NCI-H2107 (cell line): Measurements from ENCODE around the gene IL18RAP.

Experiments
- DNase-seq: peaks from one replicate; lab custom pipeline; 2025; lab: John Stamatoyannopoulos, UW

The IL18RAP gene, protein sequence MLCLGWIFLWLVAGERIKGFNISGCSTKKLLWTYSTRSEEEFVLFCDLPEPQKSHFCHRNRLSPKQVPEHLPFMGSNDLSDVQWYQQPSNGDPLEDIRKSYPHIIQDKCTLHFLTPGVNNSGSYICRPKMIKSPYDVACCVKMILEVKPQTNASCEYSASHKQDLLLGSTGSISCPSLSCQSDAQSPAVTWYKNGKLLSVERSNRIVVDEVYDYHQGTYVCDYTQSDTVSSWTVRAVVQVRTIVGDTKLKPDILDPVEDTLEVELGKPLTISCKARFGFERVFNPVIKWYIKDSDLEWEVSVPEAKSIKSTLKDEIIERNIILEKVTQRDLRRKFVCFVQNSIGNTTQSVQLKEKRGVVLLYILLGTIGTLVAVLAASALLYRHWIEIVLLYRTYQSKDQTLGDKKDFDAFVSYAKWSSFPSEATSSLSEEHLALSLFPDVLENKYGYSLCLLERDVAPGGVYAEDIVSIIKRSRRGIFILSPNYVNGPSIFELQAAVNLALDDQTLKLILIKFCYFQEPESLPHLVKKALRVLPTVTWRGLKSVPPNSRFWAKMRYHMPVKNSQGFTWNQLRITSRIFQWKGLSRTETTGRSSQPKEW

DNA sequence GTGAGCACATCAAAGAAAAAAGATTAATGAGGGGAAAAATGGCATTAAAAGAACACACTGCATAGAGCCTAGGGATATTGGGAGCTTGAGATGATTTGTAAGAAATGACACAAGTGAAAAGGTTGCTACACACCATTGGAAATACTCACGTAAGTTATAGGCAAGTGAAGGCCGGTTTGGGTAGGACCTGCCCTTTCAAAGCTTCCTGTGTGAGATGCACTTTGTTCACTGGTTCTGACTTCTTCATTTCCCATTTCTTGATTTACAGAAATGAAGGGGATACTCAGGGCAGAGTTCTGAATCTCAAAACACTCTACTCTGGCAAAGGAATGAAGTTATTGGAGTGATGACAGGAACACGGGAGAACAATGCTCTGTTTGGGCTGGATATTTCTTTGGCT, at the start of gene IL18RAP:
IL18RAP (plus strand) TSS at position 251 of the 400 bp plus-strand sequence; CDS start at position 369, 118 bp downstream.
- DNase-seq, result no peak

DNA sequence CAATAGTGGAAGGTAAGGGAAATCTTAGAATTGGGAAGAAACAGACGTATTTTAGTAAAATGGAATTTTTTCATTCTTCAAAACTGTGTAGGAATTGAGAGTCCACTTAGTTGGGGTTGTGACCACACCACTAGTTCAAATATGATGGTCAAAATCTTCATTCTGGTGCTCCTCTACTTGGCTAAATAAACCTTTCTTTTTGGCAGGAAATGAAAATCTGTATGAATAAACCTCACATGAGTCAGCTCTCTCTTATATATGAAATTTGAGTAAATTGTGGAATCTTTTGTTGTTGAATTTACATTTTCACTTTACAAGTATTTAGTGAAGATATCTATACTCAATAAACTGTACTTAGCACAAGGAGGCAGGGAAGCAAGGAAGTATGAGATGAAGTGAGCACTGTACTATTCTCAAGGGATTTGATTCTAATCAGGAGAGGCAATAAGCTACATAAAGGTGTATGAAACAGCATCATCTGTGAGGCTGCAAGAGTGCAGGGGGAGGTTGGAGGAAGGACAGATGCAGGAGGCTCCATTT, 46.8 kb upstream of the IL18RAP start:
- no peak for DNase-seq

DNA sequence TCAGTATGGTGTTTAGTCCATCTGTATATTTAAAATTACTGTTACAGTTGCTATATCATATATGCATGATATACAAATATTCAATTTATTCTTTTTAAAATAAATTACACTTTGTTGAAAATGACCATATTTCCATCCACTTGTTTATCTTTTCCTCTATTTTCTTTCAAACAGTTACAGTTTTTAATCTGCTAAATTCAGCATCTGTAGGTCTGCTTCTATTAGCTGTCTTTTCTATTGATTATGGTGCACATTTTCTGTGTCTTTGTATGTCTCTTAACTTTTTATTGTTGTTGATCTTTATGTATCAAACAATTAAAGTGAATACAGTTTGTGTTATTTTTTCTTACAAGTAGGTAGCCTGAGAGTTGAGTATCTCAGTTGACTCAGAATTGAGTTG, 39.2 kb upstream of the IL18RAP start:
- DNase-seq, result no peak

DNA sequence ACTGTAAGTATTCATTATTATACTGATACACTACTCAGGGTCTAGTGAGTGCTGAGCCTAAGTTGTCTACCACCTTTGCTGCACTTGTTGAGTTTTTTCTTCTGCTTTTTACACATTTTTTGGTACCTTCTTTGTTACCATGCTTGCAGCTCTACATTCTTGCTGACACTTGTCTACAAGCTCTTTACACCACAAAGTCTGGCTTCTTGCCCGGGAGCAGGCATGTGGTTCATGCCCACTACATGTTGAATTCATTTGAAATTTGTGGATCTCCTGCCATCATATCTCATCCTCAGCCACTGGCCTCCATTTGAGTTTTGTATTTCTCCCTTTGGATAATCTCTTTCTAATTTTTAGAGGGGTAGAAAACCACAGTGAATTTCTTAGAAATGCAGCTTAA, 37.4 kb upstream of the IL18RAP start:
- DNase-seq, result no peak

DNA sequence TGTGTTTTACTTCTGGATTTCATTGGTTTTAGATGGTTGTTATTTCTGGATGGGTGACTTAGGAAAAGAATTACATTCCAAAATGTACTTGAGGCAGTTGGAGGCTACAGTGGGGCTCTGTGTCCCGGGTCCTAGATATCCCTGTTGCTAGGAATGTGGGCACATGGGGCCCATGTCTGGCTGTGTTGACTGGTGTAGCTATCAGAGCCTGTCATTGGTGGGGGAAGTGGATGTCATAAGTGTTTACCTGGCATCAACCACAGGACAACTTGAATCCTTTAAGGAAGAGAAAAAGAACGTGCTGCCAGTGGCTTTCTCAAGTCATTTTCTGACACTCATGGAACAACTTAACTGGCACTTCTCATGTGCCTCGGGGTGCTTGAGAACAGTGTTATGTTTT, 37.0 kb upstream of the IL18RAP start:
- DNase-seq, result no peak

DNA sequence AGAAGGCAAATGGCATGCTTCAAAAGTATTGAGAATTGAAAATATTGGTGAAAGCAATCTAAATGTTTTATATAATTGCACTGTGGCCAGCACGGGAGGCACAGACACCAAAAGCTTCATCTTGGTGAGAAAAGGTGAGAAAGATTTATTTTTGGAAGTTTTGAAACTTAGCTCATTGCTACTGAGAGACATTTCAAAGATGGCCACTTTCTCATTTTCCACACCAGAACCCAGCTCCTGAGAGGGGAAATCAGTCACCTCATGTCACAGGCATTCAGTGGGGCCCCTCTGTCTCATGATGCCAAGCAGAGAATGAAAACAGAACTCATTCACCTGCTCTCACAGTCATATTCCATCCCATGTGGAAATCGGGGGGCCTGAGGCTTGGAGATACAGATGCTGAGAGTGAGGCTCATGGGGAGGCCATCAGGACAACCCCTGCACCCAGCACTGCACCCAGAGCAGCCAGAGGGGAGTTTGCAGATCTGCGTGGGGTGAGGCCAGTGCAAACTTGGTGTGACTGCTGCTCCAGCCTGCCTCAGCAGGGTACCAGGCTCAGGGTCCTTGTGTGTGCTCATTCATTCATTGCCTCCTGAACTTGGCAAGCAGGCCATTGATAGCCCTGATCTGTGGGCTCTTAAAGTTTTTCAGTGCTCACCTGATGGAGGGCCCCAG, 36.0 kb upstream of the IL18RAP start:
- DNase-seq, result no peak

DNA sequence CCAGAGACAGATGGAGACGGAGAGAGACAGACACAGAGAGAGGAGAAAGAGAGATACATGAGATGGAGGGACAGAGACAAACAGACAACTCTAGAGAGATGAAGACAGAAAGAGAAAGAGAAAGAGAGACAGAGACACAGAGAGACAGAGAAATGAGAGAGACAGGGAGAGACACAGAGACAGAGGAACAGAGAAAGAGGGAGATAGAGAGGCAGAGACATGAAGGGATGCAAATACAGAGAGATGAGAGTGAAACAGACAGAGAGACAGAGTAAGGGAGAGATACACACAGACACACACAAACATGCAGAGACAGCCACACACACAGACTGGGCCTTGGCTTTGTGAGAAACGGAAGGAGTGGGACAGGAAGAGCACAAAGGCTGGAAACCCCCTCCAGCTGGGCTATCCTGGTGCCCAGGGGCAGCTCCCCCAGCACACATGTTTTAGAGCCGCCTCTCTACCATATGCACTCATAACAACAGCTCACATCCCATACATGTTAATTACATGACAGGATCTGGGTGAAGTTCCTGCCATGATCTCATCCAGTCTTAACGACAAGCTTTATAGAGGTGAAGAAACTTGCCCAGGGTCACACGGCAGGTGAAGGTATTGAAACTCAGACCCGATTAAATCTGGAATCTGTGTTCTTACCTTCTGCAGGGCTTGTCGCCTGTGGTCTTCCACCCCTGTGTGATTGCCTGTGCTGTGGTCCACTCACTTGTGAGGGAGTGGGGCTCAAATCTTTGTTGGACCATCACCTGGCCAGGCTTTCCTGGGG, 35.0 kb upstream of the IL18RAP start:
- DNase-seq, result no peak

DNA sequence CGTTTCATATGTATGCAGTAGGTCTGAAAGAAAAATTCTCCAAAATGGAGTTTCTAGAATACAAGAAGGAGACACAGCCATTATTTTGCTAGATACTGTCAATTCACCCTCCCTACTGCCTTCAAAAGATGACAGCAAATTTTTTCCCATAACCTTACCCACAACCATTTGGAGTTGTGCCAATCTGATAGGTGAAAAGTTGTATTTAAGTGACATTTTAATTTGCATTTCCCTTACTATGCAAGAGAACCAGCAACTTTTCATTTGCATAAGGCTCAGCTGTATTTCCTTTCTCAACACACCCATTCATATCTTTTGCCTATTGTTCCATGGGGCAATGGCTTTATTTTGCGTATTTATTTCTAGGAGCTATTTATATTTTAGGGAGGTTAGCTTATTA, 31.4 kb upstream of the IL18RAP start:
- no peak for DNase-seq

DNA sequence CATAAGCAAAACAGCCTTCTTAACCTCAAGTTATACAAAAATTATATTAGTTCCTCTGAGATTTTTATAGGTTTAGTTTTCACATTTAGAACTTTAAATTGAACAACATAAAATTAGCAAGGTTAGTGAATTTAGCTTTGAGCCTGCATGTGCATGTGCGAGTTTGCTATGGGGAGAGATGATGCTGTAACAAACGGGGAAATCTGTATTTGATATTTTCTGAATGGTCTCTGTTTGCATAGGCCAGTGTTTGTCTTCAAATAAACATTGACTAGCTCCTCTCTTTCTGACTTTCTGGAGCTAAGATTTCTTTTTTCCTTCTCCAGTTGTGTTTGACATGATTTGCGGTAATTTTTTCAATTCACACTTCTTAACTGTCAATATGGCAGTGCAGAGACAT, 30.9 kb upstream of the IL18RAP start:
- DNase-seq, result no peak

DNA sequence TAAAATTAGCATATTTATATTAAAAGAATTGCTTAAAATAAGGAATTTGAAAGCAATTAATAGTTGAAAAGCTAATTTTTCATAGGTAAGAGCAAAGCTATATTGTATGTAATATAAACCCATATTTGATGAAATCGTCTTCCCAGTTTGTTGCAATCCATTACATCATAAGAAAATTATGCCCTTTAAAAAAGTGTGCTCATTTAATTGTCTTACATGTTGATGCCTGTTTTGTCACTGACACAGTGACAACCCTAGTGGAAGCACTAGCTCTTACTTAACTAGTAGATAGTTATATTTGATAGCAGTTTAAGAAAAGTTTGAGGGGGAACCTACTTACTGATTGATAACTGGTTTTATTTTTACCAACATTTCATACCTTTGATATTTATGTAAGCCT, 30.0 kb upstream of the IL18RAP start:
- DNase-seq, result no peak

DNA sequence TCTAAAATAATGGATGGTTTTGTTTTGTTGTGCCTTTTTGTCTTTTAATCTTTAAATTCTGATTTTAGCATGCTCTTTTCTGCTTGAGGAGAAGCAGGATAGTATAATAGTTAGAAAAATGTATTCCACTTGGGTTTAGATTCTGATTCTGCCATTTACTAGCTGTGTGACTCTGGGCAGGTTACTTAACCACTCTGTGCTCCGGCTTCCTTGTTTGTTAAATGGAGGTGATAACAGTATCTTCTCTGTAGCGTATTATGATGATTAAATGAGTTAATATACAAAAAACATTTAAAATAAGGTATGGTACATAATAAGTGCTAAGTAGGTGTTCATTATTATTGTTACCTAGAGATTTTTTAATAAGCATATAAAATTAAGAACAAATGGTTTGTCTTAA, 26.9 kb upstream of the IL18RAP start:
- DNase-seq, result no peak

DNA sequence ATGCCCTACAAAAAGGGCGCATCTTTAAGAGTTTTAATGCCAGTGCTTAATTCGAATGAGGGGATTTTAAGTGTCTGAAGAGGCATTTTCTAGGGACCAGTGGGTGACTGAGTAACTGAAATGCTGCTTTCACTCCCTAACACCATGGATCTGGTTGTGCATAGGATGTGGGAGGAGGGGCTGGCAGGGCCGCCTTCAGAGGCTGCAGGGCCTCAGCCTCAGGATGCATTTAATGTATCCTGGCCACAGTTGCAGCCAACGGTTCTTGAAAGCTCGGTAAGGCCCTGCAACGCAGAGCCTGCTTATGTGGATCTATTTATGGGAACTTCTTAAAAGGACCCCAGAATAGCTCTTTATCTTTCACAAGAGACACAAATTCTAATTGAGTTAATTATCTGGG, 25.8 kb upstream of the IL18RAP start:
- no peak for DNase-seq

DNA sequence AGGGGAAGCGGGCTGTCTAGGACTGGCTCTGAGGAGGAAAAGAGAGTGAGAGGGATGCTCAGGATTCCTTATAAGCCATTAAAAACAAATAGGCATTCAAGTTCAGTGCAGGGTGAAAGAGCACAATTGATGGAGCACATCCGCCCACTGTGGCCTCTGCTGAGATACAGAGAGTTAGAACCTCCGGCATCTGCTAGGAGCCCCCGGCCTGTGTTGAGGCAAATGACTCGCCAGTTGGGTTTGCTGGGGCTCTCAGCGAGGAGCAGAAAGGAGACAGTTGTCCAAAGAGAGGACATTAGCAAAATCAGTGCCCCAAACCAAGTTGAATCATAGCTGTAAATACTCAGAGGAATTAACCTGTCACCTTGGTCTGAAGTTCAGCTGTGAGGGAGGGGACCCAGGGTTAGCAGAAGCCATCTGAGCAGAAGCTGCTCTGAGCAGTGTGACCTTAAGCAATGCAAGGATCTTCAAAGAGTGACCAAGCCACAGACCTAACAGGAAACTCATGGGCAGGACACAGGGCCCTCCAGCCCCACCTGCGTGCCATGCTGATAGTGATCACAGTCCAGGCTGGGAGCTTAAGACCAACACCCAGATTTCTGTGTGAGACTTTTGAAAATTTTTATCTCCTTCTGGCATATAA, 23.3 kb upstream of the IL18RAP start:
- no peak for DNase-seq

DNA sequence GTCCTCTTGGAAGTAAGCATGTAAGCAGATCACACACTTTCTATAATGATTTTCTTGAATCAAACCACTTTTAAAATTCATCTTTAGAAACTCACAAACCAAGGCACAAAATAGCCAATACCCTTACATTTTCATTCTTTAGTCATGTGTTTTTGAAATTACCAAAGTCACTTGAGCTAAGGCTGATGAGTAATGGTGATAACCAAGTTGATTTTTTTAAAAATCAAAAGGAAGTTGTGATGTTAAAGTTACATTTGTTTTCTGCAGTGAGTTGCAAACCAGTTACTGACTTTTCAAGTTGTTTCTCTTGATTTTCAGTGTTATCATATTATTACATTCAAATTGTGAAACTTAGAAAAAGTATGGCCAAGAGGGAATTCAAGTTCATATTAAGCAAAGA, 21.5 kb upstream of the IL18RAP start:
- no peak for DNase-seq

DNA sequence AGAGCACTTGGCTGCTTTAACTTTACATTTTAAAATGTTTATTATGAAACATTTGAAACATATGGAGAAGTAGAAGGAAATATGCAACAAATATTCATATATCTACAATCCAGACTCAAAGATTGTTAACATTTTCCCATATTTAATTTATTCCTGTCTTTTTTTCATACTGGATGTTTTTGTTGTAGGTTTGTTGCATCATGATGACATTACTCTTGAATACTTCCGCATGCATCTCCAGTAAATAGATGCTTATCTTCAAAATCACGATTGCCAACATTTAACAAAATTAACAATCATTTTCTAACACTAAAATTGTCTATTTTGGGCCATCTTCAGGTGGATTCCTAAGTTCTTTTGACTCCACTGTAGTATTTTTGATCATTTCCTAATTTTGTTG, 21.1 kb upstream of the IL18RAP start:
- DNase-seq, result no peak

DNA sequence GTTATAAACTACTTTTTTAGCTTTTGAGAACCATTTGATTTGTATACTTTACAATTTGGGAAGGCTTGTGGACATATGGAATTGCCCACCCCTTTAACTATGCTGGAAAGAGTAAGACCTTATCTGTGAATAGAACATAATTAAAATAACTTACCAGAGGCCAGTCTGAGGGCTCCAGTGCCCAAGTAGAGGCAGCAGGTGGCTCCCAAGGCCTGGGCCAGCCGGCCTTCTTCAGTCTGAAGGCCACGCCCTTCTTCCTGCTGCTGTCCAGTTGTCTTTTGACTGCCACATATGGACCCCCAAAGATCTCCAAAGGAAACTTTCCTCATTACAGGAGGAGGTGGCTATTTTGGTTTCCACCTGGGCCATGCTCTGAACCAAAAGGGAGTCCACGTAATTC, 12.0 kb upstream of the IL18RAP start:
- DNase-seq, result no peak

DNA sequence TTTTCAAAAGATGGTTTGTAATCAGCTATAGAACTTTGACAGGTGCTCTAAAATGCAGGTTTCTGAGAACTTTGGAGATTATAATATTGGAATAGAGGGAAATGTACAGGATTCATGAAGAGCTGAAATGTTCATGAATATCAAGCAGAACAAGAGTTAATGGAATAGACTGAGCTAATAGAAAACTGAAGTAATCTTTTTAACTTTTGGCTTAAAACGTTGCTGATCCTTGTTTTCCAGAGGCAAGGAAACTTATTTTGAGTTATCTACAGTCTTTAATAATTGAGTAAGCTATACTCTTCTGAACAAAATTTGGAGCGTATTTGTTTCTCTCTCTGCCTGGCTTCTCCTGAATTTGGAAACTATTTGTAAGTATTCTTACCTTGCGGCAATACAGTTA, 10.8 kb upstream of the IL18RAP start:
- DNase-seq, result no peak

DNA sequence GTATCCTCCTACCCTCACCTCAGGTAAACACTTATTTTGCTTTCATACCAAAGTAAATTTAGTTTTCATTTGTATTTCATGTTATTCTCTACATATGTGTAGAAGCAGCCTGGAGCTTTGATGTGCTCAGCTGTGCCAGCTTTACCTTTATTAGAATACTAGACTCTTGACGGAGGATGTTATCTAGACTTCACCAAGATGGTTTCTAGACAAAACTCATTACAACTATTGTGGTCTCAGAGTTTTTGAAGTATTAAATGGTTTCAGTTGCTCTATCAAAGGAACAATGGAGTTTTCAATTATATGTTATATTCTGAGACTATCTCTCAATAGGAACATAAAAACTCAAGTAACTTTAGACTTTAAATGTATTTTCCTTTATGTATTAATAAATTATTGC, 5.0 kb upstream of the IL18RAP start:
- DNase-seq, result no peak

DNA sequence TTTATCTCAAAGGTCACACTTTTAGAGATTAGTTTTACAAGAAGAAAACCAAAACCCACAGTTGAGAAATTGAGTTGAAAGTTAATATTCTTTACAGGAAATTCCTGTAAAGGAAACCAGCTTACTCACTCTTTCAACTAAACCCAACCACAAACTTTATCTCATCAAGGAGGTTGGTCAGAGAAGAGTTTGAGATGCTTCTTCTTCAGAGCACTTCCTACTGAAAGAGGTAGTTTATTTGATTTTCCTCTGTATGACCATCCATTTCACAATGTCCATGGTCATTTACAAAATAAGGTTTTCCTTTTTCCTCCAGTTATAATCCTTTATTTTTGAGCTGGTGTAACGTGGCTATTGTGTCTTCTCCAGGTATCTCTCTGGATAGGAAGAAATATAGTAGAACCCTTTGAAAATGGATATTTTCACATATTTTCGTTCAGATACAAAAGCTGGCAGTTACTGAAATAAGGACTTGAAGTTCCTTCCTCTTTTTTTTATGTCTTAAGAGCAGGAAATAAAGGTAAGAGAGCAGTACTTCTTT, 4.5 kb upstream of the IL18RAP start:
- no peak for DNase-seq

DNA sequence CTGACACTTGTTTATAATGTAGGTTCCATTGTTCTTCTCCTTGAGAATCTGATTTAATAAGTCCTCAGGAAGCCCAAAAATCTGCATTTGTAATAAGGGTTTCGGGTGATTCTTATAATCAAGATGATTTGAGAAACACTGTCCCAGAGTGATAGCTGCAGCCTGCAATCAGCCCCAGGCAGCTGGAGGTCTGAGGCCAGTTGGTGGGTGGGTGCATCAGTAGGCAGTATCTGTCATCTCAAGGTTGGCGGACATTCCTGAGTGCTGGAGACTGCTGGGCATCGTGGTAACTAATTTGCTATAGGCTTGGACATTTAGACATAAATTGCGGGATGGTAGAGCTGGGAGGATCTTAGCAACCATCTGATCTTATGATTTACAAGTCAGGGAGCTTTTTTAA, 2.7 kb upstream of the IL18RAP start:
- DNase-seq, result no peak
